ENCODE measurements around the gene STARD10.
"Not testable (repeated sequence)": the region's sequence is repeated elsewhere in the genome, so short reads cannot be mapped to it uniquely, and the experiment has no call there.

STARD10 gene

GRCh38 chr11:72793425-72794367 lies at the start of gene STARD10:
Gene STARD10 (minus strand): TSS chr11:72794047. CDS start chr11:72781181, 12,866 bp downstream.
- peak; percentile 96 to 98 for DNase-seq

- no peak for DNase-seq
These were observed 48.9 kb upstream of the STARD10 start for GRCh38 chr11:72842653-72843330.

GRCh38 chr11:72842126-72842525 lies 48.3 kb upstream of the STARD10 start:
- DNase-seq = no peak

GRCh38 chr11:72841397-72841796 lies 47.5 kb upstream of the STARD10 start:
- DNase-seq = no peak

GRCh38 chr11:72840780-72841179 lies 46.9 kb upstream of the STARD10 start:
- DNase-seq = no peak

GRCh38 chr11:72838691-72839305 lies 45.0 kb upstream of the STARD10 start:
- DNase-seq = no peak

- DNase-seq = no peak
These were observed 42.3 kb upstream of the STARD10 start for GRCh38 chr11:72836111-72836510.

GRCh38 chr11:72834905-72835304 lies 41.1 kb upstream of the STARD10 start:
- DNase-seq = no peak

GRCh38 chr11:72833811-72834493 lies 40.1 kb upstream of the STARD10 start:
- peak in 1 of 2 donors; percentile 43 for DNase-seq

GRCh38 chr11:72833083-72833733 lies 39.4 kb upstream of the STARD10 start:
- DNase-seq = no peak

GRCh38 chr11:72832301-72833082 lies 38.6 kb upstream of the STARD10 start:
- no peak for DNase-seq

GRCh38 chr11:72831521-72832300 lies 37.9 kb upstream of the STARD10 start:
- peak; percentile 74 to 86 for DNase-seq

GRCh38 chr11:72829884-72830533 lies 36.2 kb upstream of the STARD10 start:
- no peak for DNase-seq

GRCh38 chr11:72829178-72829577 lies 35.3 kb upstream of the STARD10 start:
- no peak for DNase-seq

GRCh38 chr11:72828692-72829101 lies 34.9 kb upstream of the STARD10 start:
- DNase-seq = no peak

- no peak for DNase-seq
These were observed 34.3 kb upstream of the STARD10 start for GRCh38 chr11:72828081-72828567.

- DNase-seq = not testable (repeated sequence)
These were observed 33.8 kb upstream of the STARD10 start for GRCh38 chr11:72827656-72828055.

GRCh38 chr11:72826942-72827480 lies 33.2 kb upstream of the STARD10 start:
- no peak for DNase-seq

GRCh38 chr11:72826191-72826941 lies 32.5 kb upstream of the STARD10 start:
- DNase-seq = no peak
